ENCODE results near the gene THOC5. TPM values are rescaled to one million over a fixed set of nuclear protein-coding genes. Genes with fewer than 3 reads are reported as not detected.

The THOC5 gene
- total and polyA plus RNA-seq, 2 of the 4 experiments (the other 2 are of a cell fraction) = 68.4 to 73.7 TPM

- no peak for DNase-seq
- intact Hi-C loops (cut with micrococcal nuclease) (no loop called here), in situ Hi-C loops (cut with MboI; ENCODE audit: low sequenced_read_pairs) (no loop called here), dilution Hi-C loops (cut with HindIII; ENCODE audit: low sequenced_read_pairs, unreplicated experiment) (no loop called here)
- H2BK5ac ChIP-seq (ENCODE audit: low read depth, low read length, poor library complexity, severe bottlenecking) = no peak overlapping the region
- H3K4me1 ChIP-seq (ENCODE audit: control insufficient read depth, insufficient read depth, low read length) = no peaks in the 10 kb centered on the region
- no peak overlapping the region for H3K23ac ChIP-seq (ENCODE audit: low read depth, low read length)
- no peak overlapping the region for H2AFZ ChIP-seq (replicated peaks; ENCODE audit: low read length, poor library complexity)
- BruUV-seq (replicated peaks) = no TSS peak
- peaks cover 0 to 11% of the 10 kb centered on the region in 2 experiments; a peak in 1 of 4 replicates for H3K79me1 ChIP-seq (ENCODE audit: low read depth in 1 of 2, low read length in 2 of 2)
- no peak overlapping the region for H4K91ac ChIP-seq (ENCODE audit: insufficient read depth, low read depth, low read length)
- TF ChIP-seq POLR2A (IDR thresholded peaks at IDR 0.05; ENCODE audit: low read depth, low read length) = no peak
- TF ChIP-seq RAD21 (IDR thresholded peaks at IDR 0.05; ENCODE audit: low read length) = no peak
- TF ChIP-seq RFX5 (IDR thresholded peaks at IDR 0.05; ENCODE audit: low read depth, low read length) = no peak
- no peak for TF ChIP-seq RCOR1 (IDR thresholded peaks at IDR 0.05; ENCODE audit: insufficient replicate concordance, low read length)
- TF ChIP-seq CEBPB (IDR thresholded peaks at IDR 0.05; ENCODE audit: low read depth, low read length) = no peak
- no peak for TF ChIP-seq ELK1 (IDR thresholded peaks at IDR 0.05; ENCODE audit: borderline replicate concordance, low read depth, low read length)
- no peak for TF ChIP-seq MAZ (IDR thresholded peaks at IDR 0.05; ENCODE audit: borderline replicate concordance, low read depth, low read length)
- TF ChIP-seq SMC3 (IDR thresholded peaks at IDR 0.05; ENCODE audit: low read depth, low read length) = no peak
- no peak for TF ChIP-seq CTCF (conservative IDR thresholded peaks at IDR 0.05; ENCODE audit: low read depth, low read length)
- TF ChIP-seq MXI1 (IDR thresholded peaks at IDR 0.05; ENCODE audit: borderline replicate concordance, low read depth, low read length) = no peak
- no peak for TF ChIP-seq FOS (IDR thresholded peaks at IDR 0.05; ENCODE audit: low read depth, low read length)
- no peak for TF ChIP-seq NFE2L2 (IDR thresholded peaks at IDR 0.05; ENCODE audit: low read depth, low read length)
- no peak for TF ChIP-seq USF2 (IDR thresholded peaks at IDR 0.05; ENCODE audit: low read depth, low read length)
- no peak for TF ChIP-seq MAFK (IDR thresholded peaks at IDR 0.05; ENCODE audit: low read depth, low read length)
- no peak for TF ChIP-seq BHLHE40 (IDR thresholded peaks at IDR 0.05; ENCODE audit: low read depth, low read length)
- no peak for TF ChIP-seq CHD1 (IDR thresholded peaks at IDR 0.05; ENCODE audit: low read depth, low read length)
- H4K8ac ChIP-seq (ENCODE audit: low read depth in 2 of 2, low read length in 2 of 2) = no peak overlapping the region
- H3K4ac ChIP-seq (ENCODE audit: low read depth, low read length) = no peak overlapping the region
- no peak overlapping the region for H3K18ac ChIP-seq (ENCODE audit: low read depth, low read length)
- H3K27me3 ChIP-seq (ENCODE audit: control insufficient read depth, insufficient read depth, low read length) = no peaks in the 10 kb centered on the region
- H3K4me3 ChIP-seq (ENCODE audit: insufficient read depth, low read depth, low read length) = no peak overlapping the region
- H3K9me1 ChIP-seq (ENCODE audit: insufficient read depth, low read length) = 0 out of 2 replicates have a peak, but pooled peaks cover 3% of the 10 kb centered on the region
- no peak overlapping the region for H3K14ac ChIP-seq (replicated peaks; ENCODE audit: low read depth, low read length)
- no peak overlapping the region for H3K27ac ChIP-seq (ENCODE audit: insufficient read depth, low read length)
- no peak for ATAC-seq (ENCODE audit: low read depth)
- H3K9me3 ChIP-seq (ENCODE audit: control insufficient read depth, insufficient read depth, low read length) = no peaks in the 10 kb centered on the region
- H2BK15ac ChIP-seq (ENCODE audit: low read depth, low read length) = no peak overlapping the region
- H2AK9ac ChIP-seq (replicated peaks; ENCODE audit: low read depth, low read length, poor library complexity) = no peak overlapping the region
- H3K9ac ChIP-seq (ENCODE audit: low read depth, low read length) = no peak overlapping the region
- H4K20me1 ChIP-seq (ENCODE audit: insufficient read depth, low read length) = peaks cover 10% of the 10 kb centered on the region; the same call in 1 of the 2 replicates
- H3K36me3 ChIP-seq (ENCODE audit: control insufficient read depth, insufficient read depth, low read length) = peaks cover 30% of the 10 kb centered on the region
- CTCF ChIA-PET = no interaction called here
- no peak overlapping the region for H4K5ac ChIP-seq (ENCODE audit: low read depth, low read length)
- no peak overlapping the region for H2BK120ac ChIP-seq (ENCODE audit: low read depth, low read length)
- WGBS, 2 experiments (ENCODE audit: extremely low coverage in 2 of 2, insufficient read length in 1 of 2) = no CpG with 5 or more reads among the region's 7 CpGs
- POLR2A ChIA-PET (ENCODE audit: unreplicated experiment) = no interaction called here
- no peak overlapping the region for H3K4me2 ChIP-seq (ENCODE audit: low read depth, low read length)
- H2BK20ac ChIP-seq (ENCODE audit: low read depth, low read length) = no peak overlapping the region
- H2AK5ac ChIP-seq (ENCODE audit: low read depth, low read length) = no peak overlapping the region
- no peak overlapping the region for H3K56ac ChIP-seq (ENCODE audit: extremely low read depth, insufficient read depth, low read length)
Observed at GRCh38 chr22:29570456-29570855, 16.9 kb upstream of the THOC5 start.
